H9 (cell line): ENCODE results near the gene ZFR2. TPM values are rescaled to one million over a fixed set of nuclear protein-coding genes. Genes with fewer than 3 reads are reported as not detected.

Experiments used
- DNase-seq: peaks from one replicate; pipeline ENCODE4 v3.0.0-alpha.2; 2017
- H2AFZ ChIP-seq: one replicate; pipeline ENCODE4 v1.6.1; 2013; ENCODE audit warnings: mild to moderate bottlenecking, low read length, control low read depth, moderate library complexity
- H2AK5ac ChIP-seq: 2 replicates; pipeline ENCODE4 v1.6.1; 2013; ENCODE audit warnings: low read length, control low read depth, mixed read lengths; ENCODE audit not compliant: insufficient read length
- H2BK120ac ChIP-seq: one replicate; pipeline ENCODE4 v1.6.1; 2013; ENCODE audit warnings: low read depth, mild to moderate bottlenecking, low read length, control low read depth, inconsistent platforms; ENCODE audit not compliant: poor library complexity, severe bottlenecking
- H2BK12ac ChIP-seq: 2 replicates; pipeline ENCODE4 v1.6.1; 2013; ENCODE audit warnings: low read length, control low read depth, mixed read lengths, low read depth; ENCODE audit not compliant: insufficient read length
- H2BK15ac ChIP-seq: 2 replicates; pipeline ENCODE4 v1.6.1; 2013; ENCODE audit warnings: low read depth, low read length, control low read depth
- H2BK20ac ChIP-seq: one replicate; pipeline ENCODE4 v1.6.1; 2013; ENCODE audit warnings: low read depth, mild to moderate bottlenecking, low read length, control low read depth, inconsistent platforms; ENCODE audit not compliant: poor library complexity, severe bottlenecking
- H2BK5ac ChIP-seq: 2 replicates; pipeline ENCODE4 v1.6.1; 2013; ENCODE audit warnings: low read length, control low read depth, mixed read lengths; ENCODE audit not compliant: insufficient read length
- H3K14ac ChIP-seq: 2 replicates; pipeline ENCODE4 v1.6.1; 2013; ENCODE audit warnings: low read length, control low read depth; ENCODE audit not compliant: insufficient read depth
- H3K18ac ChIP-seq: 2 replicates; pipeline ENCODE4 v1.6.1; 2013; ENCODE audit warnings: low read depth, mild to moderate bottlenecking, mixed read lengths, low read length, control low read depth; ENCODE audit not compliant: insufficient read length
- H3K23ac ChIP-seq: 2 replicates; pipeline ENCODE4 v1.6.1; 2013; ENCODE audit warnings: low read length, control low read depth, mixed read lengths, low read depth; ENCODE audit not compliant: insufficient read length
- H3K23me2 ChIP-seq: 2 replicates; pipeline ENCODE4 v1.6.1; 2013; ENCODE audit warnings: low read depth, mild to moderate bottlenecking, mixed read lengths, low read length, control low read depth; ENCODE audit not compliant: insufficient read length, poor library complexity, severe bottlenecking
- H3K27ac ChIP-seq: 2 replicates; pipeline ENCODE4 v1.5.1; 2013; ENCODE audit warnings: low read length, control low read depth, mixed read lengths, low read depth; ENCODE audit not compliant: insufficient read length
- H3K27me3 ChIP-seq: 2 replicates; pipeline ENCODE4 v1.6.1; 2013; ENCODE audit warnings: low read length, control low read depth, inconsistent platforms; ENCODE audit not compliant: insufficient read depth
- H3K4ac ChIP-seq: 2 replicates; pipeline ENCODE4 v1.6.1; 2013; ENCODE audit warnings: low read depth, mild to moderate bottlenecking, control low read depth, inconsistent platforms, low read length, moderate library complexity
- H3K4me1 ChIP-seq: 2 replicates; pipeline ENCODE4 v1.6.1; 2013; ENCODE audit warnings: low read length, control low read depth, inconsistent platforms; ENCODE audit not compliant: insufficient read depth
- H3K4me2 ChIP-seq: 2 replicates; pipeline ENCODE4 v1.6.1; 2013; ENCODE audit warnings: low read length, control low read depth, mixed read lengths; ENCODE audit not compliant: insufficient read length, insufficient read depth
- H3K56ac ChIP-seq: 2 replicates; pipeline ENCODE4 v1.6.1; 2013; ENCODE audit warnings: low read depth, mild to moderate bottlenecking, mixed read lengths, low read length, control low read depth; ENCODE audit not compliant: insufficient read length
- H3K79me1 ChIP-seq: 2 replicates; pipeline ENCODE4 v1.6.1; 2013; ENCODE audit warnings: low read depth, mild to moderate bottlenecking, moderate library complexity, low read length, control low read depth, inconsistent platforms; ENCODE audit not compliant: insufficient read depth, poor library complexity, severe bottlenecking
- H3K79me2 ChIP-seq: 2 replicates; pipeline ENCODE4 v1.6.1; 2013; ENCODE audit warnings: low read length, control low read depth, inconsistent platforms; ENCODE audit not compliant: insufficient read depth
- H3K9ac ChIP-seq: 2 replicates; pipeline ENCODE4 v1.6.1; 2013; ENCODE audit warnings: low read length, control low read depth, mixed read lengths; ENCODE audit not compliant: insufficient read length; ENCODE audit errors: extremely low read depth
- H3K9me3 ChIP-seq: one replicate; pipeline ENCODE4 v1.6.1; 2013; ENCODE audit warnings: low read depth, low read length, inconsistent platforms; ENCODE audit not compliant: control insufficient read depth
- H3T11ph ChIP-seq: one replicate; pipeline ENCODE4 v1.6.1; 2013; ENCODE audit warnings: mild to moderate bottlenecking, low read length, control low read depth, inconsistent platforms
- H4K20me1 ChIP-seq: one replicate; pipeline ENCODE4 v1.6.1; 2013; ENCODE audit not compliant: control insufficient read depth, insufficient read length, insufficient read depth
- H4K5ac ChIP-seq: 2 replicates; pipeline ENCODE4 v1.6.1; 2013; ENCODE audit warnings: low read depth, mild to moderate bottlenecking, mixed read lengths, low read length, control low read depth; ENCODE audit not compliant: insufficient read length
- H4K8ac ChIP-seq: replicated peaks from 2 replicates; pipeline ENCODE4 v1.6.1; 2013; ENCODE audit warnings: low read length, control low read depth, mixed read lengths, low read depth; ENCODE audit not compliant: insufficient read length
- H4K91ac ChIP-seq: 2 replicates; pipeline ENCODE4 v1.6.1; 2013; ENCODE audit warnings: low read depth, mild to moderate bottlenecking, moderate library complexity, mixed read lengths, low read length, control low read depth; ENCODE audit not compliant: insufficient read length
- H3K27ac Mint-ChIP-seq, 3 experiments: 2 replicates in 2 of 3; 3 replicates in 1 of 3; pipeline ENCODE4 v1.8.0; 2020 to 2021; ENCODE audit warnings: mixed read lengths in 3 of 3, mild to moderate bottlenecking in 1 of 3, moderate library complexity in 1 of 3
- H3K27me3 Mint-ChIP-seq: 2 replicates; pipeline ENCODE4 v1.8.0; 2021; ENCODE audit warnings: low read depth, mild to moderate bottlenecking, moderate library complexity, mixed read lengths
- H3K36me3 Mint-ChIP-seq, 3 experiments: 2 replicates in 2 of 3; 3 replicates in 1 of 3; pipeline ENCODE4 v1.8.0; 2020 to 2021; ENCODE audit warnings: low read depth in 3 of 3, mixed read lengths in 3 of 3; ENCODE audit not compliant: insufficient read depth in 1 of 3
- H3K4me1 Mint-ChIP-seq, 2 experiments: 2 replicates each; pipeline ENCODE4 v1.8.0; 2020; ENCODE audit warnings: mixed read lengths in 2 of 2
- H3K4me3 Mint-ChIP-seq, 2 experiments: 2 replicates in 1 of 2; 3 replicates in 1 of 2; pipeline ENCODE4 v1.8.0; 2020 to 2021; ENCODE audit warnings: mild to moderate bottlenecking in 2 of 2, mixed read lengths in 2 of 2, moderate library complexity in 1 of 2
- H3K9me3 Mint-ChIP-seq, 2 experiments: 2 replicates in 1 of 2; 3 replicates in 1 of 2; pipeline ENCODE4 v1.8.0; 2020; ENCODE audit warnings: mild to moderate bottlenecking in 2 of 2, mixed read lengths in 2 of 2, moderate library complexity in 1 of 2
- CTCF ChIP-seq: fragments of 200-600 bp; sonication (generic); conservative IDR thresholded peaks from 3 replicates; pipeline ENCODE4 v1.8.0; 2021; ENCODE audit warnings: antibody characterized with exemption, mild to moderate bottlenecking
- WGBS: extraction: QIAGEN DNeasy Blood & Tissue Kit; methylation state at CpG from one replicate; pipeline ENCODE4 v1.1.7; 2013; ENCODE audit warnings: missing lambda C conversion rate, low lambda C conversion rate, mixed read lengths; ENCODE audit not compliant: insufficient read length; ENCODE audit errors: extremely low coverage; 5-methylcytosine and 5-hydroxymethylcytosine counted together
- total RNA-seq: library from RNA; stranded (reverse); gene quantifications from 2 replicates; pipeline ENCODE4 v1.2.1, GENCODE V29; 2021

ZFR2 gene
- total RNA-seq, 1 experiment from 2014 or later = 18.3 TPM

- WGBS = no CpG with 5 or more reads among the region's 26 CpGs
- Histone ChIP-seq H3K79me2 (no peaks in the 10 kb centered on the region), H3K23me2 (no peaks in the 10 kb centered on the region), H3K9me3 (no peaks in the 10 kb centered on the region), H3K4ac (no peak overlapping the region), H3K18ac (no peak overlapping the region), H2BK120ac (no peak overlapping the region), H3T11ph (no peak overlapping the region), H2AK5ac (no peak overlapping the region), H3K9ac (no peak overlapping the region), H3K79me1 (no peaks in the 10 kb centered on the region), H4K20me1 (peaks cover 2% of the 10 kb centered on the region), H3K27ac (no peak overlapping the region), H2BK15ac (no peak overlapping the region), H3K4me1 (no peaks in the 10 kb centered on the region), H3K4me2 (no peak overlapping the region), H2AFZ (no peak overlapping the region), H2BK5ac (no peak overlapping the region), H4K5ac (no peak overlapping the region), H3K23ac (no peak overlapping the region), H3K56ac (no peak overlapping the region), H2BK20ac (no peak overlapping the region), H3K27me3 (no peaks in the 10 kb centered on the region), H4K91ac (no peak overlapping the region), H2BK12ac (no peak overlapping the region), H4K8ac (no peak overlapping the region), H3K14ac (no peak overlapping the region)
- Mint-ChIP-seq H3K4me1 (no peaks in the 10 kb centered on the region), H3K9me3 (peaks cover 0 to 6% of the 10 kb centered on the region in 2 experiments; a peak in 2 of 5 replicates), H3K36me3 (no peaks in the 10 kb centered on the region), H3K27ac (no peak overlapping the region), H3K27me3 (no peaks in the 10 kb centered on the region), H3K4me3 (no peak overlapping the region)
- TF ChIP-seq CTCF = no peak
- no peak for DNase-seq
These were observed 58.7 kb downstream of the ZFR2 start for GRCh38 chr19:3809881-3810707.
